ENCODE measurements around the gene IRF9.

The IRF9 gene

GRCh38 chr14:24147761-24148428, 13.2 kb upstream of the IRF9 start:
- DNase-seq (ENCODE audit: low read depth in 2 of 2): no peak

DNA sequence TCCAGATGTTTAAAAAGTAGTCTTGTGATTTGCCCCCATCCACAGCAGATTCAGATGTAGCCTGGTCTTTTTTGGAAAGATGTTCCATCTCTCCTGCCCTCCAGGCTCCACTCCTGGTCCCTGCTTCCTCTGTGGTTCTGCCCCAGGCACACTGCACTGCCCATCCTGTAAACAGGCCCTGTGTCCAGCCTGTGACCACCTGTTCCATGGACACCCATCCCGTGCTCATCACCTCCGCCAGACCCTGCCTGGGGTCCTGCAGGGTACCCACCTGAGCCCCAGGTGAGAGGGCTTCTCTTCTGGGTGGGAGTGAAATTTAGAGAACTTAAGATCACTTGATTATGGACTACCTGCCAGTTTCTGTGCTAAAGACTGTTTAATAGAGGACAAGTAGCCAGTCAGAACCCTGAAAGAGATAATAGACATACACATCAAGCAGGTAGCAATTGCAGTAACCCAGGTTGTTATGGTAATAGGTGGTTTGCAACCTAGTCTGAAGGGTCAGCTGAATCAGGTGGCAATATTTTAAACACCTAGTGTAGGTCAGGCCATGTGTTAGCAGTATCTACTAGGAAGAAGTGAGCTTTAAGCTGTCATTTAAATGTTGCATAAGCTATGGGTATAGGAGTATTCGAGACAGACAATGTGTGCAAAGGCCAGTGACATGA, 11.6 kb upstream of the IRF9 start:
- no peak for DNase-seq (ENCODE audit: low read depth in 2 of 2)

GRCh38 chr14:24150061-24150460, 11.0 kb upstream of the IRF9 start:
- no peak for DNase-seq (ENCODE audit: low read depth in 2 of 2)

GRCh38 chr14:24150567-24150966, 10.5 kb upstream of the IRF9 start:
- no peak for DNase-seq (ENCODE audit: low read depth in 2 of 2)

GRCh38 chr14:24150993-24151392, 10.1 kb upstream of the IRF9 start:
- DNase-seq (ENCODE audit: low read depth in 2 of 2): no peak

- no peak for DNase-seq (ENCODE audit: low read depth in 2 of 2)
Observed at GRCh38 chr14:24151404-24152080, 9.5 kb upstream of the IRF9 start.

DNA sequence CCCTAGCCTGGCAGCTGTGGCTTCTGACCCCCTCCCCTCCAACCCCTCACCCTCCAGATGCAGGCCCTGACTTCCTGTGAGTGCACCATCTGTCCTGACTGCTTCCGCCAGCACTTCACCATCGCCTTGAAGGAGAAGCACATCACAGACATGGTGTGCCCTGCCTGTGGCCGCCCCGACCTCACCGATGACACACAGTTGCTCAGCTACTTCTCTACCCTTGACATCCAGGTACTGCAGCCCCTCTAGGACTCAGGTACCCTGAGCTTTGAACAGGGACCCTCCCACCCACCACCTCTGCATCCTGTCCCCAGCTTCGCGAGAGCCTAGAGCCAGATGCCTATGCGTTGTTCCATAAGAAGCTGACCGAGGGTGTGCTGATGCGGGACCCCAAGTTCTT, 6.0 kb upstream of the IRF9 start:
- no peak for DNase-seq (ENCODE audit: low read depth in 2 of 2)

DNA sequence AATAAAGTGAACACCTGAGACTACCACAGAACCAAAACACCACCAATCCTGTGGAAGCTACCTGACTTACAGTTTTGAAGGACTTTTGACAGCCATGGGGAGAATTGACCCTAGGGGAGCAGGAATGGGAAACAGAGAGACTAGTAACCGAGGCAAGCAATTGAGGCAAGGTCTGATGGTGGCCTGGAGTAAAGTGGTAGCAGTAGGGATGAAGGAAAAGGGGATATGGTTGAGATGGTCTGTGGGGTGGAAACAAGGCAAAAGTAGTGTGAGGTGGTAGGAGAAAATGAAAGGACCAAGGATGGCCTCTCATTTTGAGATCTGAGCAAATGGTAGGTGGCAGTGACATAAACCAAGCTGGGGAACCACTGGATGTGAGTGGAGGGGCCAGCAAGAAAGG, 4.2 kb upstream of the IRF9 start:
- DNase-seq (ENCODE audit: low read depth in 2 of 2): no peak

GRCh38 chr14:24157331-24157730, 3.7 kb upstream of the IRF9 start:
- DNase-seq (ENCODE audit: low read depth in 2 of 2): no peak

GRCh38 chr14:24159777-24160498, 1.1 kb upstream of the IRF9 start:
- DNase-seq (ENCODE audit: low read depth in 2 of 2): no peak

- no peak for DNase-seq (ENCODE audit: low read depth in 2 of 2)
Observed at GRCh38 chr14:24160499-24160849, 591 bp upstream of the IRF9 start.

DNA sequence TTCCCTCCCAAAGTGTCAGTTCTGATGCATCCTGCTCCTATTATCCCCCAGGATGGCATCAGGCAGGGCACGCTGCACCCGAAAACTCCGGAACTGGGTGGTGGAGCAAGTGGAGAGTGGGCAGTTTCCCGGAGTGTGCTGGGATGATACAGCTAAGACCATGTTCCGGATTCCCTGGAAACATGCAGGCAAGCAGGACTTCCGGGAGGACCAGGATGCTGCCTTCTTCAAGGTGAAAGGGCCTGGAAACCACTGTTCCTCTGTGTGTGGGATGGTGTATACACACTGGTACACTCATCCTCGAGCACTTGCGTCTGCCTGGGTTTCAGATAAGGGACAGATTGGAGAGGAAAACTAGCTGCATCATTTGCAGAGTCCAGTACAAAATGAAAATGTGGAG, 1.0 kb downstream of the IRF9 start:
- DNase-seq (ENCODE audit: low read depth in 2 of 2): no peak

DNA sequence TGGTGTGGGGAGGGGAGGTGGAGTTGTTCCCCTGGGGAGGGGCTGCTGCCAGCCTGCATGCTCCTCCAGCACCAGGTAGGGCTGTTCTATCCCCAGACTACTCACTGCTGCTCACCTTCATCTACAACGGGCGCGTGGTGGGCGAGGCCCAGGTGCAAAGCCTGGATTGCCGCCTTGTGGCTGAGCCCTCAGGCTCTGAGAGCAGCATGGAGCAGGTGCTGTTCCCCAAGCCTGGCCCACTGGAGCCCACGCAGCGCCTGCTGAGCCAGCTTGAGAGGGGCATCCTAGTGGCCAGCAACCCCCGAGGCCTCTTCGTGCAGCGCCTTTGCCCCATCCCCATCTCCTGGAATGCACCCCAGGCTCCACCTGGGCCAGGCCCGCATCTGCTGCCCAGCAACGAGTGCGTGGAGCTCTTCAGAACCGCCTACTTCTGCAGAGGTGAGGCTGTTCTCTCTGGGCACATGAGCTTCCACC, 3.5 kb downstream of the IRF9 start:
- no peak for DNase-seq (ENCODE audit: low read depth in 2 of 2)

- no peak for DNase-seq (ENCODE audit: low read depth in 2 of 2)
Observed at GRCh38 chr14:24165785-24166184, 4.7 kb downstream of the IRF9 start.

DNA sequence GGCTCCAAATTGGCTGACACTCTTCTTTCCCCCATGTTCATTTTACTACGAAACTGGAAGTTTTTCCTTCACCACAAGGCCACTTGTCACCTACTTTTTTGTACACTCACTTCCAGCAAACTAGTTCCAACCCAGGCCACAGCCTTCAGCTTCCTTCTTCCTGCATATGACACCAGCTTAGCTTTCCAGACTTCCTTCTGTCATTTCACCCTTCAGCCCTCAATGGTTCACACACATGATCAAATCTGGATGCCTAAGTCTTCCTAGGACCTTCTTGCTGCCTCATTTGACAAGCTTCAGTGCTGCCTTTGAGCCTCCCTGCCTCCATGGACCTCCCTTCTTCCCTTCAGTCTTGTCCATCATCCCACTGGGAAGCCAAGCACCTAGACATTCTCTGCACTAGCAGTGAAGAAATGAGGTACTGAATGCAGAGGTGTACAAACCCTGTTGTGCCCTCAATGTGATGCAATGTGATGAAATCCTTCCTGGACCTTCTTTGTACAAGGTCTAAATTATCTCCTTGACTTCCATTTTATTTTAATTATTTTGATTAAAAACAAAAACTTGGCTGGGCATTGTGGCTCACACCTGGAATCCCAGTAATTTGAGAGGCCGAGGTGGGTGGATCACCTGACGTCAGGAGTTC, 6.5 kb downstream of the IRF9 start:
- no peak for DNase-seq (ENCODE audit: low read depth in 2 of 2)

GRCh38 chr14:24171422-24172260, 10.6 kb downstream of the IRF9 start, which contains the start of gene REC8:
Gene REC8, plus strand, starts transcription at chr14:24172080. Its CDS starts 473 bp downstream, at chr14:24172553.
- DNase-seq (ENCODE audit: low read depth in 2 of 2): peak; percentile 41 to 53

- DNase-seq (ENCODE audit: low read depth in 2 of 2): no peak
Observed at GRCh38 chr14:24172261-24172860, 11.3 kb downstream of the IRF9 start.

GRCh38 chr14:24172871-24173281, 11.8 kb downstream of the IRF9 start:
- no peak for DNase-seq (ENCODE audit: low read depth in 2 of 2)

- no peak for DNase-seq (ENCODE audit: low read depth in 2 of 2)
Observed at GRCh38 chr14:24176599-24176998, 15.5 kb downstream of the IRF9 start.

DNA sequence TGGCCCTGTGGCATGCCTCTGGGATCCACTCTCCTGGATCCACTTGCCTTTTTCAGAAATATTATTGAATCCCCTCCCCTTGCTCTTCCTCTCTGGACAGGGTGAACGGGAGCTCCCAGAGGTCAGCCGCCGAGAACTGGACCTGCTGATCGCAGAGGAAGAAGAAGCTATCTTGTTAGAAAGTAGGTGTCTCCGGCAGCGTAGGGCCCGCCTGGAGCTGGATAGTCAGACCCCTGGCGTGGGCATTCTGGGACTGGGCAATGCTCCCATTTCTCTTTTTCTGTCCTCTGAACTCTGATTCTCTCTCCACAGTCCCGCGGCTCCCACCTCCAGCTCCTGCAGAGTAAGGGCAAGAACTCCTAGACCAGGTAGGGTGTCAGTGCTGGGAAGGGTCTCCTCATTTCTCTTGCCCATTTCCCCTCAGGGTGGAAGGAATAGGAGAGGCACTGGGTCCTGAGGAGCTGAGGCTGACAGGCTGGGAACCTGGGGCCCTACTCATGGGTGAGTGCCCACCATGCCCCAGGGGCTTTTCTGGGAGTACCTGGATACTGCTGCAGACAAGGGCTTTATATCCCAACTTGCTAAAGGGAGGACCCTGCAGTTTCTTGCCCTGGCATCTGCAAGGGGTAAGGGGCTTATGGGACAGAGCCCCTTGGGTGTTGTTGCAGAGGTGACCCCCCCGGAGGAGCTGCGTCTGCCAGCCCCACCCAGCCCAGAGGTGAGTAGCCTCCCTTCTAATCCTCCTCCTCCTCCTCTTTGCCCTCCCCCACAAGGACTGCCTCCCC, 16.2 kb downstream of the IRF9 start:
- no peak for DNase-seq (ENCODE audit: low read depth in 2 of 2)
